ENCODE results near the gene CCBE1. TPM values are rescaled to one million over a fixed set of nuclear protein-coding genes. Genes with fewer than 3 reads are reported as not detected.

CCBE1 gene
- polyA plus RNA-seq, 2 of the 4 experiments (the other 2 are of a cell fraction), result 3.0 to 9.9 TPM

GRCh38 chr18:59609654-59610053 lies 87.6 kb downstream of the CCBE1 start:
- H3K4me1 ChIP-seq, result no peaks in the 10 kb centered on the region
- ATAC-seq (no peak), FAIRE-seq (no peak), DNase-seq (ENCODE audit: low read depth in 1 of 2, low spot score in 1 of 2) (no peak)
- TF ChIP-seq KDM5A (IDR thresholded peaks at IDR 0.05) (no peak), ZSCAN20 (CRISPR knock-in tag; IDR thresholded peaks at IDR 0.05) (no peak), EHF (CRISPR knock-in tag; IDR thresholded peaks at IDR 0.05) (no peak), HEYL (CRISPR knock-in tag; IDR thresholded peaks at IDR 0.05) (no peak), NR3C1 (IDR thresholded peaks at IDR 0.05) (no peak), CBX2 (IDR thresholded peaks at IDR 0.05; ENCODE audit: borderline replicate concordance, low read depth) (no peak), FOSB (CRISPR knock-in tag; IDR thresholded peaks at IDR 0.05) (no peak), KDM1A (IDR thresholded peaks at IDR 0.05; ENCODE audit: low read depth) (no peak), GATA3 (IDR thresholded peaks at IDR 0.05; ENCODE audit: borderline replicate concordance) (no peak), SMC3 (IDR thresholded peaks at IDR 0.05) (no peak), TFCP2L1 (CRISPR knock-in tag; IDR thresholded peaks at IDR 0.05) (no peak), HOXB5 (CRISPR knock-in tag; IDR thresholded peaks at IDR 0.05) (no peak)
- TF ChIP-seq, protein P1, sequence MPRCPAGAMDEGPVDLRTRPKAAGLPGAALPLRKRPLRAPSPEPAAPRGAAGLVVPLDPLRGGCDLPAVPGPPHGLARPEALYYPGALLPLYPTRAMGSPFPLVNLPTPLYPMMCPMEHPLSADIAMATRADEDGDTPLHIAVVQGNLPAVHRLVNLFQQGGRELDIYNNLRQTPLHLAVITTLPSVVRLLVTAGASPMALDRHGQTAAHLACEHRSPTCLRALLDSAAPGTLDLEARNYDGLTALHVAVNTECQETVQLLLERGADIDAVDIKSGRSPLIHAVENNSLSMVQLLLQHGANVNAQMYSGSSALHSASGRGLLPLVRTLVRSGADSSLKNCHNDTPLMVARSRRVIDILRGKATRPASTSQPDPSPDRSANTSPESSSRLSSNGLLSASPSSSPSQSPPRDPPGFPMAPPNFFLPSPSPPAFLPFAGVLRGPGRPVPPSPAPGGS (IDR thresholded peaks at IDR 0.05), result no peak
- H3K9me3 ChIP-seq, result no peaks in the 10 kb centered on the region
- ChIA-PET POLR2A (no interaction called here), CTCF (no interaction called here)
- H3K4me2 ChIP-seq, result no peak overlapping the region
- no peak overlapping the region for H3K27ac ChIP-seq
- H3K4me3 ChIP-seq, result no peak overlapping the region

DNA sequence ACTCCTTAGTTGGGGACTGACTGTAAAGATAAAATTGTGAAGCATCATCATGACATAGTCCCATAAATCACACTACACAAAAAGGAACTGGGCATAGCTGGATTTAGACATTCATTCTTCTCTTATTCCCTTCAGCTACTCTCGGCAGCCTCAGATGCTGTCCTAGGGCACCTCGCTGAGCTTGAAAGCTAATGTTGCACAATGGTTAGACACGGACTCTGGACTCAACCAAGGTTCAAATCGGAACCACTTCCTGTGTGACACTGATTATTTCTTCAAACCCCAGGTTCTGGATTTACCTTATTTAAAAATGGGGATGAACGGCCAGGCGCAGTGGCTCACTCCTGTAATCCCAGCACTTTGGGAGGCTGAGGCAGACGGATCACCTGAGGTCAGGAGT lies 89.8 kb downstream of the CCBE1 start:
- H3K4me2 ChIP-seq, result no peak overlapping the region
- H3K9me3 ChIP-seq, result no peaks in the 10 kb centered on the region
- ChIA-PET POLR2A (no interaction called here), CTCF (no interaction called here)
- TF ChIP-seq TFCP2L1 (CRISPR knock-in tag; IDR thresholded peaks at IDR 0.05) (no peak), RFX5 (IDR thresholded peaks at IDR 0.05) (no peak), MAFK (IDR thresholded peaks at IDR 0.05; ENCODE audit: partially characterized antibody) (no peak), HEYL (CRISPR knock-in tag; IDR thresholded peaks at IDR 0.05) (no peak), RNF2 (IDR thresholded peaks at IDR 0.05; ENCODE audit: borderline replicate concordance, low read depth) (no peak)
- ATAC-seq (no peak), FAIRE-seq (no peak), DNase-seq (ENCODE audit: low read depth in 1 of 2, low spot score in 1 of 2) (no peak)
- H3K4me3 ChIP-seq, result no peak overlapping the region
- WGBS (ENCODE audit: missing lambda C conversion rate), result 62% methylated on average over 7 of the region's 7 CpGs
- no peaks in the 10 kb centered on the region for H3K4me1 ChIP-seq
- no peak overlapping the region for H3K27ac ChIP-seq

- no peaks in the 10 kb centered on the region for H3K4me1 ChIP-seq
- WGBS (ENCODE audit: missing lambda C conversion rate), result 75% methylated on average over 1 of the region's 1 CpG
- ChIA-PET POLR2A (no interaction called here), CTCF (interaction anchor here (0.6 to 0.7 kb wide), 2 partner anchors 13 to 429 kb away, joined by 3 read pairs; no protein-coding TSS in a partner anchor)
- H3K9me3 ChIP-seq, result no peaks in the 10 kb centered on the region
- no peak overlapping the region for H3K27ac ChIP-seq
- no peak overlapping the region for H3K4me3 ChIP-seq
- no peak for ATAC-seq
- no peak for FAIRE-seq
- no peak for DNase-seq (ENCODE audit: low read depth in 1 of 2, low spot score in 1 of 2)
- H3K4me2 ChIP-seq, result no peak overlapping the region
- TF ChIP-seq HES2 (IDR thresholded peaks at IDR 0.05), result no peak
- no peak for TF ChIP-seq PHF8 (IDR thresholded peaks at IDR 0.05; ENCODE audit: borderline replicate concordance, low read depth)
- TF ChIP-seq CEBPB (IDR thresholded peaks at IDR 0.05), result no peak
- TF ChIP-seq HOXA7 (CRISPR knock-in tag; IDR thresholded peaks at IDR 0.05), result no peak
- TF ChIP-seq BHLHE40 (IDR thresholded peaks at IDR 0.05; ENCODE audit: low read depth, low read length), result no peak
- TF ChIP-seq CHD2 (IDR thresholded peaks at IDR 0.05; ENCODE audit: low read length, partially characterized antibody), result no peak
- TF ChIP-seq RARB (CRISPR knock-in tag; IDR thresholded peaks at IDR 0.05), result no peak
- TF ChIP-seq MAZ (IDR thresholded peaks at IDR 0.05; ENCODE audit: borderline replicate concordance, low read depth, low read length), result no peak
- TF ChIP-seq HMGXB4 (CRISPR knock-in tag; IDR thresholded peaks at IDR 0.05; ENCODE audit: borderline replicate concordance), result no peak
Measured at GRCh38 chr18:59607078-59607379, 90.2 kb downstream of the CCBE1 start.
